Memory B cell (primary cell): ENCODE results near the gene ERCC2.
A peak's percentile ranks its signal among the peaks of the same experiment; 100 is the strongest.

Experiments used
- ATAC-seq: fragments of 150-1000 bp; cut with Tn5 transposase; 2 replicates; pipeline ENCODE4 v1.10.0; 2021; ENCODE audit warnings: low read depth, mild to moderate bottlenecking, moderate library complexity
- DNase-seq, 2 donors: peaks; one replicate each; pipeline ENCODE4 v3.0.0; 2022; ENCODE audit warnings: low spot score in 2 of 2
- H3K27ac Mint-ChIP-seq: one replicate; pipeline ENCODE4 v1.8.0; 2022; ENCODE audit warnings: mild to moderate bottlenecking, moderate library complexity, mixed read lengths
- H3K27me3 Mint-ChIP-seq: one replicate; pipeline ENCODE4 v1.8.0; 2022; ENCODE audit warnings: mixed read lengths
- H3K36me3 Mint-ChIP-seq: one replicate; pipeline ENCODE4 v1.8.0; 2022; ENCODE audit warnings: mild to moderate bottlenecking, mixed read lengths
- H3K4me1 Mint-ChIP-seq: one replicate; pipeline ENCODE4 v1.8.0; 2022; ENCODE audit warnings: mixed read lengths
- H3K4me3 Mint-ChIP-seq: one replicate; pipeline ENCODE4 v1.8.0; 2022; ENCODE audit warnings: mild to moderate bottlenecking, moderate library complexity, mixed read lengths
- H3K9me3 Mint-ChIP-seq: one replicate; pipeline ENCODE4 v1.8.0; 2022; ENCODE audit warnings: mixed read lengths

ERCC2 gene

DNA sequence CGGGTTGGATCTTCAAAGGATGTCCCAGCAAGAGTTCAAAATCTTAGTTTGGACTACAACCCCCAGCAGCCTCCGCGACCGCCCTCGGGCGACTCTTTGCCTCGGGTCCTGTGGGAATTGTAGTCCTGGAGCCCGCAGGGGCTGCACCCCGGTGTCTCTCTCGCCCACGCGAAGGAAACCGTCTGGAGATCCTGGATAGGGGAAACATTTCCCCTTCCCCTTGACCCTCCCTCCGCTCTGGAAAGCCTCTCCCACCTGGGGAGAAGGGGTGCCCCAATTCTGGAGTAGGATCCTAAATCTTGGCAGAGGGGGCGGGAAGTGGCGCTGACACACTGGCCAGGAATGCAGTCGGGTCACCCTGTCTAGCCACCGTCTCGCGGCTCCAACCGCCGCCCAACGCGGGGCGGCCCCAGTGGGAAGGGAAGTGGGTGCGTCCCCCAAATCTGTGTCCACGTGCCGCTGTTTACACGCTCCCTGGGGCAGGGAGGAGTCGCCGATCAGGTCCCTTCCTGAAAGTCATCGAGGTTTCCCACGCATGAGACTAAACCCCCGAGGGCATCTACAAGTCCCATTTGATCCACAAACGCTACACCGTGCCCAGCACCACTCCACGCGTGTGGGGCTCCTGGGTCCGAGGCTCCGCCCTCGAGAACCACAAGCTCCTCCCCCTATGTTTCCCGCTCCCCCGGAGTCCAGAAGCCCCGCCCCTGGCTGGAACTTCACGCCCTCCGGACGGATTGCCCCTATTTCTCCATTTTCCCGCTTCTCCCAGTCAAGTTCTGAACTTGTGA is 35.3 kb upstream of the ERCC2 start:
- DNase-seq (peak; percentile 80), ATAC-seq (peak; percentile 60)
- peaks cover 2% of the 10 kb centered on the region for H3K36me3 Mint-ChIP-seq
- peaks cover 31% of the 10 kb centered on the region for H3K4me1 Mint-ChIP-seq
- H3K27me3 Mint-ChIP-seq = peaks cover 16% of the 10 kb centered on the region
- no peaks in the 10 kb centered on the region for H3K9me3 Mint-ChIP-seq
- H3K4me3 Mint-ChIP-seq = peak overlapping the region; percentile 96
- H3K27ac Mint-ChIP-seq = peak overlapping the region; percentile 92

DNA sequence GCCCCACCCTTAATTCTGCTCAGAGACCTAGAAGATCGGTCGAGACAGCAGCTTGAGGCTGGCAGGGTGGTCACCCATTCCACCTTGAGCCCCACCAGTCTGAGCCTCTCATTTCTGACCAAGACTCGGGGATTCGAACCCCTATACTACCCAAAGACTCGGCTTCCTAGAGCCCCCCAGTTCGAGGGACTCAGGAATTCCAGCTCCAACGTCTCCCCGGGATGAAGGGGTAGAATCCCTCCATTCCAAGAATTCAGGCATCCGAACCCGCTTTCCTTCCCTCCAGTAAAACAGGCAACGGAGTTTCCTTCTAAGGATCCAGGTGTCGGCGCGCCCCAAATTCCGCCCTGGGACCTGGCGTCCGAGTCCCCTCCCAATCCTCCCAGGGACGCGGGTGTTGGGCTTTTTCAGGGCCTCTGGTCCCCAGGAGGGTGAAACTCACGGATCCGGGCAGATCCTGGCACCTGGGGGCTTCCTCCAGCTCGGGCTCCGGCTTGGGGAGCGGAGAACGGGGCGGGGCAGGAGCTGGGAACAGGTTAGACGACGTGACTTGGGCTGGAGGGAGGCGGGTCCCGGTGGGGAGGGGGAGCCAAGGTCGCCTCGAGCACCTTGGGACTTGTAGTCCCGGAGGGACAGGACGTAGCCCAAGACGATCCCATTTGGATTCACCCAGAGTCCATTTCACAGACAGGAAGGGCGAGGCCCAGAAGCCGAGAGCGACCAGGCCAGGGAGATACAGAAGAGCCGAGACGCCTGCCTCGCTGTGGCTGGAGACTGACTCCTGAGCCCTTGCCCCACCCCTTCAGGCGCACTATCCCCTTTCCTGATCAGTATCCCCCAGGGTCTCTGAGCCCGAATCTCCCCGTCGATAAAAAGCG is 34.4 kb upstream of the ERCC2 start, which contains the start of gene PPP1R13L:
PPP1R13L (minus strand) TSS at position 513 of the 878 bp plus-strand sequence. CDS start 6,751 bp downstream, outside the sequence.
- H3K9me3 Mint-ChIP-seq = no peaks in the 10 kb centered on the region
- H3K27ac Mint-ChIP-seq = peak within 1 kb of the TSS; percentile 92
- H3K4me3 Mint-ChIP-seq = peak within 1 kb of the TSS; percentile 96
- peaks cover 2% of the 10 kb centered on the region for H3K36me3 Mint-ChIP-seq
- H3K27me3 Mint-ChIP-seq = peaks cover 19% of the 10 kb centered on the region
- no peak for DNase-seq
- peaks cover 28% of the 10 kb centered on the region for H3K4me1 Mint-ChIP-seq
- no peak for ATAC-seq

DNA sequence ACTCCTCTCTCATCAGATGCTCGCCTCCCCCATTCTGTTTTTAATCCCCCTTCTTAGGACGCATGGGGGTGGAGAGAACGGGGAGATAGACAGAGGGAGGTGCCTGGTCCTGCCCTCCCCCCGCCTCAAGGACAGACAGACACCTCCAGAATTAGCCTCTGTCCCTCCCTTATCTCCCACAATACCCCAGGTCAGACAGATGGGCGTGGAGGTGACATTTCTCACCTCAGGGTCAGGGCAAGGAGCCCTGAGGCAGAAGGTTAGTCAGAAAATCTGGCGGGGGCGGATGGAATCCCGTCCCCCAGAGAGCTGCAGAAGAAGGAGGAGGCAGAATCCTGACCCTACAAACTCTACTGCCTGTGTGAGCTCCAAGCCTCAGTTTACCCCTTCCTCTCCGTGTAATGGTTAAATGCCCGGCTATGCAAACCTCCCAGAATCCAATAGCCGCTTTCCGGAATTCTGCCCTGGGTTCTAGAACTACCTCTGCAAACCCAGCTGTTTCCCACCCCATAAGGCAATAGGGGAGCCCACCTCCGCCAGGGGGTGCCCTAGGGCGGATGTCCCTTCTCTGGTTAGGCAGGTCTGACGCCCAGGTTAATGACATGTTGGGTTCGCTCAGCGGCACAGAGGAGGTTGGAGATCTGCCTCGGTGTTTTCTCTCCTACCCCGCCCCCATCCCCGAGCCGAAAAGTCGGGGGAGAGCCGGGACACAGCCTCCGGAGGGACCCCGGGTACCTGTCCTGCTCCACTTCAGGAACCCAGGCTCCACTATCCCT is 33.6 kb upstream of the ERCC2 start:
- H3K9me3 Mint-ChIP-seq = no peaks in the 10 kb centered on the region
- H3K4me3 Mint-ChIP-seq = peak overlapping the region; percentile 96
- peaks cover 24% of the 10 kb centered on the region for H3K4me1 Mint-ChIP-seq
- H3K36me3 Mint-ChIP-seq = peaks cover 2% of the 10 kb centered on the region
- peaks cover 19% of the 10 kb centered on the region for H3K27me3 Mint-ChIP-seq
- ATAC-seq (peak; percentile 14), DNase-seq (peak; percentile 58 to 68)
- H3K27ac Mint-ChIP-seq = no peak overlapping the region

DNA sequence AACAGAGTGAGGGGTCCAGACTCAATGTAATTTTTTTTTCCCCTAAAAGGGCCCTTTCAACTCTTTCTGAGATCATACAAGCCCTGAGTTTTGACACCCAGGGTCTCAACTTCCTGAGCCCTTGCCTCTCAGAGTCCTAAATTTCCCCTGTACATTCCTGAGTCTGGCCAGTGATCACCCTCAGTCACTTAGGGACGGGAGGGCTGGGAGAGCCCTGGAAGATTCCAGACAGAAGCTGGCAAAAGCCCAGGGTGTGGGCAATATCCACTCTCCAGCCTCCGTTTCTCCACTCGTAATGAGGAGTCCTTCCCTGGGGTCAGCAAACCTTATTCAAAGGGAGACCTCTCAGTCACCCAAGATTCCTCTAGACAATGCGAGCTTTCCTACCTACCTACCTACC is 32.9 kb upstream of the ERCC2 start:
- ATAC-seq = no peak
- H3K4me3 Mint-ChIP-seq = no peak overlapping the region
- no peaks in the 10 kb centered on the region for H3K9me3 Mint-ChIP-seq
- peaks cover 19% of the 10 kb centered on the region for H3K4me1 Mint-ChIP-seq
- no peaks in the 10 kb centered on the region for H3K36me3 Mint-ChIP-seq
- H3K27ac Mint-ChIP-seq = no peak overlapping the region
- H3K27me3 Mint-ChIP-seq = peaks cover 24% of the 10 kb centered on the region
- no peak for DNase-seq

DNA sequence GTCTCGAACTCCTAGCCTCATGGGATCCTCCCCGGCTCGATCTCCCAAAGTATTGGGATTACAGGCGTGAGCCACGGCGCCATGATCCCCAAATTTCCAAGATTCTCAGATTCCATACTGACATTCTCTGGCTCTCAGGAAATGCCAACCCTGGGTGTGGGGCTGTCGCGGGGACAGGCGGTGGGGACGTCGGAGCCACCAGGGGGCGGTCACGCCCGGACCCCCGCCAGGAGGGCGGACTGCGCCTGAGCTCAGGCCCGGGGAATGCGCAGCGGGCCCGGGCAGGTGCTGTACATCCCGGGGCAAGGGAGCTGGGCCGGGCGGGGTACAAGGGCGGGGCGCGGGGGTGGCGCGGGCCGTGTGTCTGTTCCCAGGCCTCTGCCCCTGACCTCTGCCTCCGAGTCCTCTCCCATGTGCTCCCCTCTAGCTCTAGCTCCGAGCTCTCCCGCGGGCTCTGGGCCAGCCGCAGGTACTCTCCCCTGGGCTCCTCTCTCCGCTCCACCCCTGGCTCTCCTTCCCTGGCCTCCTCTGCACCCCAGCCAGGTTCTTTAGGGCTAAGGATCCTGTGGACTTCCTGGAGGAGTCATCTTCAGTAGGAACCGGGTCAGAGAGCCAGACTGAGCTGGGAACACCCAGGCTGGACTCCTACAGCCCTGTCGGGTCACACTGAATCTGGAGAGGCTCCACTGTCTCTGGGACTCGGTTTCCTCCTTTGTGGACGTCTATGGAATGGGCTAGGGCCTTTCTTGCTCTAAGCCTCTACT is 32.1 kb upstream of the ERCC2 start:
- H3K27me3 Mint-ChIP-seq = peaks cover 27% of the 10 kb centered on the region
- no peak for ATAC-seq
- DNase-seq = peak in 1 of 2 donors; percentile 35
- H3K4me1 Mint-ChIP-seq = peaks cover 18% of the 10 kb centered on the region
- H3K9me3 Mint-ChIP-seq = no peaks in the 10 kb centered on the region
- no peak overlapping the region for H3K4me3 Mint-ChIP-seq
- no peaks in the 10 kb centered on the region for H3K36me3 Mint-ChIP-seq
- H3K27ac Mint-ChIP-seq = no peak overlapping the region

DNA sequence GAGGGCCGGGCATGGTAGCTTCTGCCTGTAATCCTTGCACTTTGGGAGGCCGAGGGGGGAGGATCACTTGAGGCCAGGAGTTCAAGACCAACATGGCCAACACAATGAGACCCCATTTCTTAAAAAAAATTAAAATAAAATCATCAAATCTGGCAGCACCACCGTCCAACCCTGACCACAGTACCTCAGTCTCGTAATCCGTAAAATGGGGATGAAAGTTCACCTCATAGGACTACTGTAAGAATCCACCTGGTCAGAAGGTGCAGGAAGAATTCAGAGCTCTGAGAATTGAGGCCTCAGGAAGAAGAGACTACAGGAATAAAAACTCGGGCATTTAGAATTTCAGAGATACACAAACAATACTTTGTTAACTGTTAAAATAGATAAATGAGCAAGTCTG is 31.4 kb upstream of the ERCC2 start:
- Mint-ChIP-seq H3K27ac (no peak overlapping the region), H3K4me1 (peaks cover 19% of the 10 kb centered on the region), H3K4me3 (no peak overlapping the region), H3K27me3 (peaks cover 29% of the 10 kb centered on the region), H3K36me3 (peaks cover 3% of the 10 kb centered on the region), H3K9me3 (no peaks in the 10 kb centered on the region)
- DNase-seq = no peak
- no peak for ATAC-seq

DNA sequence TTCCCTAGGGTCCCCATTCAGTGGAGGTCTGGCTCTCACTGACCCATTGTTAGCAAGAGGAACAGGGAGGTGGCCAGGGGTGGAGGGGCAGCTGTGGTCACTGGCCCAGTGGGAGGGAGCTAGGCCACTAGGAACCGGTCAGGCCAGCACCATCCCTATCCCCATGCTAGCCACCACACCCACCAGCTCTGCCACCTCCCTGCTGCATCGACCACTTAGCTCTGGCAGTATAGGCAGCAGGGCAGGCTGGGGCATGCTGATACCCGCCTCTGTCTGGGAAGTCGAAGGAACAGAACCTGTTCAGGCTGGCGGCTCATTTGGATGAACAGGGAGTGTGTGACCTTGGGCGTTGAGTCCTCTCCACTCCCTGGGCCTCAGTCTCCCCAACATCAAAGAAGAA is 29.8 kb upstream of the ERCC2 start:
- DNase-seq = no peak
- Mint-ChIP-seq H3K4me1 (peaks cover 13% of the 10 kb centered on the region), H3K27me3 (peaks cover 35% of the 10 kb centered on the region), H3K9me3 (no peaks in the 10 kb centered on the region), H3K27ac (no peak overlapping the region), H3K4me3 (no peak overlapping the region), H3K36me3 (peaks cover 3% of the 10 kb centered on the region)
- no peak for ATAC-seq

DNA sequence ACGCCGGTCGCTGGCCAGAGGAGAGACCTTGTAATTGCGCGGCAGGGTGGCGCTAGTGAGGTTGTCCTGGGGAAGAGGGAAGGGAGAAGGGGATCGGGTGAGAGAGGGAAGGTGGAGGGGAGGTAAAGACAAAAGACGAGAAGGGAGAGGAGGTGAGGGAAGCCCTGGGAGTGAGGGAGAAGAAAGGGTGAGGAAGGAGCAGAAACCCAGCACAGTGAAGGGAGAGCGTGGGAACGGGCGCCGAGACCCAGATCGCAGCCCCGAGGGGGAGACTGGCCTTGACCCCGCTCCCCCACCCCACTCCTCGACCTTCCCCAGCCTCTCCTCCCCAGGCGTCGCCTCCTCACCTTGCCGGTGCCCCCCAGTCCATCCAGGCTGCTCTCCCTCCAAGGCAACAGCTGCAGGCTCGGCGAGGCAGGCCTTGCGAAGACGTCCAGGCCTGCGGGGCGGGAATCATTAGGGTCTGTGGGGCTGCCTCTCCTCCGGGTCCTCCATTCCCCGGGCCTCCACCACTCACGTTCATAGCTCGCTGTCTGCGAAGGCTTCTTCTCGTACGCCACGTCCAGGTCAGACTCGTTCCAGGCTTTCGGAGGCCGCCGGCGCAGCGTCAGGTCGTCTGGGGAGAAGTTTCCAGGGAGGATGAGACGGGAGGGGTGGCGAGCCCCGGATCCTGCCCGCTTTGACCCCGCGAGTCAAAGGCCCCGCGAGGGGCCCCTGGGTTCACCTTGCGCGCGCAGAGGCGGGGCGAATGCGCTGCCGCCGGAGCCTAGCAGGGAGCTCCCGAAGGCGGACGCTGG is 25.6 kb upstream of the ERCC2 start:
- Mint-ChIP-seq H3K4me3 (no peak overlapping the region), H3K27ac (no peak overlapping the region), H3K9me3 (no peaks in the 10 kb centered on the region), H3K36me3 (peaks cover 3% of the 10 kb centered on the region), H3K27me3 (peaks cover 19% of the 10 kb centered on the region), H3K4me1 (peaks cover 6% of the 10 kb centered on the region)
- ATAC-seq (no peak), DNase-seq (peak in 1 of 2 donors; percentile 13)

DNA sequence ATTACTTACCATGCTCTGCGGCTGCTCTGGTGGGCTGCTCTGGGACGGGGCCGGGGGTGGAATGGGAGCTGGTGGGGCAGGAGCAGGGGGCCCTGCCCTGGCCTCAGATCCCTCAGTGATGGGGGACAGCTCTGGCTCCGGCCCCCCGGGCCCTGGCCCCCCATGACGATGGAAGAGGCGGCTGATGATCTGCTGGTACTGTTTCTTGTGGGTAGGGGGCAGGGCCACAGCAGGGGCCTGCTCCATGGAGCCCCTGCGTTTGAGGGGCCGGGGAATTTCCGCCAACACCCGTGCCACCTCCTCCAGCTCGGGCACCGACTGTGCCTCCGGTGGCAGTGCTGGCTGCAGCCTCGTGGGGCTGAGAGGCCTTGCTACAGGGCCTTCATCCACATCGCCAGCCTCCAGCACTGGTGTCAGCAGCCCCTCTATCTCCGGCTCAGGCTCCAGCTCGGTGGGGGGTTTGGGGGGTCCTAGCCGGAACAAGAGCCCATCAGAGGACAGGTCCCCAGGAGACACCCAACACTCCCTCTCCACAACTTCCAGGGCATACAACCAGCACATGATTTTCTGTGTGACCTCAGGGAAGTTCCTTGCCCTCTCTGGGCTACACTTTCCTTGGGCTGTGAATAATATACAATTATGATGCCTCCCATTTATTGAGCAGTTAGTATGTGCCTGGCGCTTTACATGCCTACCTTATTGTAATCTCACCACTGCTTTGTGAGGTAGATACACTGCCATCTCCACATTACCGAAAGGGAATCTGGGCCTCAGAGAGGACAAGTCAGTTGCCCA is 21.7 kb upstream of the ERCC2 start:
- H3K4me1 Mint-ChIP-seq = peaks cover 3% of the 10 kb centered on the region
- H3K4me3 Mint-ChIP-seq = no peak overlapping the region
- H3K27me3 Mint-ChIP-seq = peaks cover 7% of the 10 kb centered on the region
- H3K36me3 Mint-ChIP-seq = no peaks in the 10 kb centered on the region
- ATAC-seq (no peak), DNase-seq (no peak)
- no peaks in the 10 kb centered on the region for H3K9me3 Mint-ChIP-seq
- no peak overlapping the region for H3K27ac Mint-ChIP-seq

DNA sequence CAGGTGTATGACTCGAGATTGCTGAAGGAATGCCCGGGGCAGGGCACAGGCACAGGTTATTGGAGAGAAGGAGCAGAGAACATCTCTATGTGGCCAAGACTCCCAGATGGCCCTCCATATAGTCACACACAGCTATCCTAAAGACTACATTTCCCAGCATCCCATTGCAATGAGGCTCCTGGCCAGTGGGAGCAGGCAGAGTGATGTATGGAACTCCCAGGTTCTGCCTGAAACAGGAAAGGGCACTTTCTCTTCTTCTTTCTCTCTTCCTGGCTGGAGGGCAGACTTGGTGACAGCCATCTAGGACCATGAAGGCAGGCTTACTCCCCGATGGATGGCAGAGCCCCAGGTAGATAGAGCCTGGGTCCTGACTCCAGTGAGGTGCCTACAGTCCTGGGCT is 21.0 kb upstream of the ERCC2 start:
- DNase-seq (no peak), ATAC-seq (no peak)
- H3K27me3 Mint-ChIP-seq = peaks cover 7% of the 10 kb centered on the region
- H3K9me3 Mint-ChIP-seq = no peaks in the 10 kb centered on the region
- no peak overlapping the region for H3K4me3 Mint-ChIP-seq
- H3K27ac Mint-ChIP-seq = no peak overlapping the region
- H3K4me1 Mint-ChIP-seq = peaks cover 3% of the 10 kb centered on the region
- H3K36me3 Mint-ChIP-seq = no peaks in the 10 kb centered on the region

DNA sequence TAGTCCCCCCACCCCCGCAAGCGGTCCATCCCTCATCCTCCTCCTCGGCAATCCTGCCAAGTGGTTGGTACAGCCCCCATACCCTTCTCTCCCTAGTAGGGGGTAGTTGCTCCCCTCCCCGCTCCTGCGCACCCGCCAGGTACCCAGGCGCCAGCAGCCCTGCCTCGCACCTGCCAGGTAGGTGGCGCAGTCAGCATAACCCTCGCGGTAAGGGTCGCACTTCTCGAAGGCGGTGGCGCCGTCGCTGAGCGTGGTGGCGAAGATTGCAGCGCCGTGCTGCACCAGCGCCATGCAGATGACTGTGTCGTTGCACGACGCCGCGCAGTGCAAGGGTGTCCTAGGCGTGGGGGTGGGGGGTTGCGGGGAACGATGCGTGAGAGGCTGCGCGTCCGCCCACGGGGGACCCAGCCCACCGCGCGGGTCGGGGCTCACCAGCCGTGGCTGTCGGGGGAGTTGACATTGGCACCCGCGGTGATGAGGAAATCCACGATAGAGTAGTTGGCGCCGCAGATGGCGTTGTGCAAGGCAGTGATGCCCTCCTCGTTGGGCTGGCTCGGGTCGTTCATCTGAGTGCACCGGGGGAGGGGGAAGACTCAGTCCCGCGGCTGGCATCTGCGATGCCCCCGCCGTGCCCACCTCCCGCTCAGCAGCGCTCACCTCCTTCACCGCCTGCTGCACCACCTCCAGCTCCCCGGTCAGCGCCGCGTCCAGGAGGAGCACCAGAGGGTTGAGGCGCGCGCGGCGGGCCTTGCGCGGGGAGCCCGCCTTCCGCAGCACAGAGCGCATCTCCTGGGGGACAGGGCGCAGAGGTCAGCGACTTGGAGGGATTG is 15.2 kb upstream of the ERCC2 start:
- Mint-ChIP-seq H3K27ac (no peak overlapping the region), H3K4me3 (no peak overlapping the region), H3K4me1 (peaks cover 2% of the 10 kb centered on the region), H3K27me3 (peaks cover 14% of the 10 kb centered on the region), H3K36me3 (peaks cover 2% of the 10 kb centered on the region), H3K9me3 (no peaks in the 10 kb centered on the region)
- DNase-seq (no peak), ATAC-seq (peak; percentile 35)
